IMR-90 (cell line): ENCODE measurements around the gene PRDM12. TPM values are rescaled to one million over a fixed set of nuclear protein-coding genes. Genes with fewer than 3 reads are reported as not detected.
A peak's percentile ranks its signal among the peaks of the same experiment; 100 is the strongest.

Source experiments
- ATAC-seq: fragments of 200-7000 bp; cut with Tn5 transposase; 2 replicates; pipeline ENCODE4 v1.9.1; 2020; ENCODE audit warnings: low read depth, mild to moderate bottlenecking, moderate library complexity
- BruUV-seq: library from RNA; stranded (reverse); fragments of 400-500 nt; replicated peaks from 2 replicates; lab custom pipeline; 2021; lab: Mats Ljungman, UMichigan
- CTCF ChIA-PET: fragments of 300-600 bp; formaldehyde crosslinking; extraction: SDS; loops from one replicate; lab custom pipeline; 2021; ENCODE audit warnings: antibody characterized with exemption; lab: Yijun Ruan, JAX
- POLR2A ChIA-PET: fragments of 300-600 bp; sonication (Branson Sonifier 250); formaldehyde crosslinking; loops from one replicate; lab custom pipeline; 2022; ENCODE audit warnings: antibody characterized with exemption; ENCODE audit not compliant: unreplicated experiment; lab: Charles Lee
- DNase-seq: peaks from one replicate; pipeline ENCODE4 v3.0.0; 2013
- H2AFZ ChIP-seq: replicated peaks from 2 replicates; pipeline ENCODE3; 2013; ENCODE audit warnings: low read length, mild to moderate bottlenecking; ENCODE audit not compliant: poor library complexity
- H2AK5ac ChIP-seq: 2 replicates; pipeline ENCODE4 v1.6.1; 2013; ENCODE audit warnings: low read depth, low read length, inconsistent platforms
- H2AK9ac ChIP-seq: replicated peaks from 2 replicates; pipeline ENCODE3; 2013; ENCODE audit warnings: mild to moderate bottlenecking, low read depth, low read length, moderate library complexity; ENCODE audit not compliant: poor library complexity
- H2BK120ac ChIP-seq: 2 replicates; pipeline ENCODE4 v1.6.1; 2013; ENCODE audit warnings: low read depth, low read length, inconsistent platforms
- H2BK15ac ChIP-seq: 3 replicates; pipeline ENCODE4 v1.6.1; 2013; ENCODE audit warnings: low read depth, low read length, inconsistent platforms
- H2BK20ac ChIP-seq: 2 replicates; pipeline ENCODE4 v1.6.1; 2013; ENCODE audit warnings: low read depth, mild to moderate bottlenecking, inconsistent platforms, low read length, moderate library complexity
- H2BK5ac ChIP-seq: 2 replicates; pipeline ENCODE4 v1.6.1; 2013; ENCODE audit warnings: mild to moderate bottlenecking, low read depth, low read length, inconsistent platforms; ENCODE audit not compliant: poor library complexity, severe bottlenecking
- H3K14ac ChIP-seq: replicated peaks from 2 replicates; pipeline ENCODE4 v1.6.1; 2013; ENCODE audit warnings: low read depth, low read length, inconsistent platforms
- H3K18ac ChIP-seq: 2 replicates; pipeline ENCODE4 v1.6.1; 2013; ENCODE audit warnings: low read depth, low read length, control low read depth
- H3K23ac ChIP-seq: 2 replicates; pipeline ENCODE4 v1.6.1; 2013; ENCODE audit warnings: low read depth, low read length, inconsistent platforms
- H3K27ac ChIP-seq: 2 replicates; pipeline ENCODE4 v1.5.1; 2013; ENCODE audit warnings: mild to moderate bottlenecking, control low read depth, low read length; ENCODE audit not compliant: insufficient read depth
- H3K27me3 ChIP-seq: 2 replicates; pipeline ENCODE4 v1.6.1; 2013; ENCODE audit warnings: low read length; ENCODE audit not compliant: control insufficient read depth, insufficient read depth
- H3K36me3 ChIP-seq: 2 replicates; pipeline ENCODE4 v1.6.1; 2013; ENCODE audit warnings: low read length, mixed read lengths; ENCODE audit not compliant: control insufficient read depth, insufficient read depth
- H3K4ac ChIP-seq: 2 replicates; pipeline ENCODE4 v1.6.1; 2013; ENCODE audit warnings: low read depth, low read length, inconsistent platforms
- H3K4me1 ChIP-seq: 2 replicates; pipeline ENCODE4 v1.6.1; 2013; ENCODE audit warnings: low read length, mixed read lengths; ENCODE audit not compliant: control insufficient read depth, insufficient read depth
- H3K4me2 ChIP-seq: 2 replicates; pipeline ENCODE4 v1.6.1; 2013; ENCODE audit warnings: low read depth, mild to moderate bottlenecking, control low read depth, low read length, moderate library complexity
- H3K4me3 ChIP-seq: 2 replicates; pipeline ENCODE4 v1.5.1; 2013; ENCODE audit warnings: low read depth, mild to moderate bottlenecking, control low read depth, low read length, moderate library complexity; ENCODE audit not compliant: insufficient read depth
- H3K56ac ChIP-seq: 2 replicates; pipeline ENCODE4 v1.6.1; 2013; ENCODE audit warnings: low read length, inconsistent platforms; ENCODE audit not compliant: insufficient read depth; ENCODE audit errors: extremely low read depth
- H3K79me1 ChIP-seq, 2 experiments: 2 replicates each; pipeline ENCODE4 v1.6.1; 2013; ENCODE audit warnings: low read length in 2 of 2, inconsistent platforms in 1 of 2, low read depth in 1 of 2
- H3K9ac ChIP-seq: 2 replicates; pipeline ENCODE4 v1.6.1; 2013; ENCODE audit warnings: low read depth, low read length, control low read depth
- H3K9me1 ChIP-seq: 2 replicates; pipeline ENCODE4 v1.6.1; 2013; ENCODE audit warnings: low read length, inconsistent platforms; ENCODE audit not compliant: insufficient read depth
- H3K9me3 ChIP-seq: 2 replicates; pipeline ENCODE4 v1.6.1; 2013; ENCODE audit warnings: low read length; ENCODE audit not compliant: control insufficient read depth, insufficient read depth
- H4K20me1 ChIP-seq: 2 replicates; pipeline ENCODE4 v1.6.1; 2013; ENCODE audit warnings: low read length, inconsistent platforms; ENCODE audit not compliant: insufficient read depth
- H4K5ac ChIP-seq: 2 replicates; pipeline ENCODE4 v1.6.1; 2013; ENCODE audit warnings: mild to moderate bottlenecking, low read depth, low read length, control low read depth
- H4K8ac ChIP-seq, 2 experiments: 2 replicates each; pipeline ENCODE4 v1.6.1; 2013; ENCODE audit warnings: low read depth in 2 of 2, low read length in 2 of 2, control low read depth in 1 of 2, inconsistent platforms in 1 of 2
- H4K91ac ChIP-seq: 2 replicates; pipeline ENCODE4 v1.6.1; 2013; ENCODE audit warnings: low read depth, low read length, inconsistent platforms; ENCODE audit not compliant: insufficient read depth
- BHLHE40 ChIP-seq: fragments of 150-350 bp; IDR thresholded peaks from 2 replicates; pipeline ENCODE4 v1.6.1; 2016; ENCODE audit warnings: mild to moderate bottlenecking, low read depth, low read length
- CEBPB ChIP-seq: IDR thresholded peaks from 2 replicates; pipeline ENCODE4 v1.6.1; 2012; ENCODE audit warnings: low read depth, low read length, improper control_type of control experiment
- CHD1 ChIP-seq: IDR thresholded peaks from 2 replicates; pipeline ENCODE4 v1.6.1; 2012; ENCODE audit warnings: low read depth, low read length, improper control_type of control experiment
- CTCF ChIP-seq: conservative IDR thresholded peaks from 2 replicates; pipeline ENCODE4 v1.5.1; 2012; ENCODE audit warnings: mild to moderate bottlenecking, low read depth, low read length, improper control_type of control experiment
- FOS ChIP-seq: fragments of 150-350 bp; IDR thresholded peaks from 2 replicates; pipeline ENCODE4 v1.6.1; 2016; ENCODE audit warnings: low read depth, low read length
- MAFK ChIP-seq: IDR thresholded peaks from 2 replicates; pipeline ENCODE4 v1.6.1; 2012; ENCODE audit warnings: low read depth, low read length, improper control_type of control experiment
- MXI1 ChIP-seq: IDR thresholded peaks from 2 replicates; pipeline ENCODE4 v1.6.1; 2012; ENCODE audit warnings: low read depth, mild to moderate bottlenecking, low read length, moderate library complexity, borderline replicate concordance
- POLR2A ChIP-seq: IDR thresholded peaks from 2 replicates; pipeline ENCODE4 v1.6.1; 2012; ENCODE audit warnings: mild to moderate bottlenecking, low read depth, low read length
- RCOR1 ChIP-seq: IDR thresholded peaks from 2 replicates; pipeline ENCODE4 v1.6.1; 2012; ENCODE audit warnings: mild to moderate bottlenecking, low read length, improper control_type of control experiment; ENCODE audit not compliant: insufficient replicate concordance
- SMC3 ChIP-seq: fragments of 150-350 bp; IDR thresholded peaks from 2 replicates; pipeline ENCODE4 v1.6.1; 2016; ENCODE audit warnings: low read depth, mild to moderate bottlenecking, antibody characterized with exemption, low read length, moderate library complexity
- WGBS, 2 experiments: methylation state at CpG; one replicate each; pipeline versions ENCODE4 v1.1.5 to v1.1.7; 2013; ENCODE audit warnings: missing lambda C conversion rate in 2 of 2; ENCODE audit not compliant: insufficient read length in 1 of 2; ENCODE audit errors: extremely low coverage in 2 of 2; 5-methylcytosine and 5-hydroxymethylcytosine counted together
- dilution Hi-C: fragments of 300-500 bp; cut with HindIII; formaldehyde crosslinking; loops from one replicate; pipeline ENCODE4 v1.14.3; 2018; ENCODE audit warnings: low sequenced_read_pairs; ENCODE audit not compliant: unreplicated experiment
- in situ Hi-C: fragments of 300-500 bp; cut with MboI; formaldehyde crosslinking; loops from 3 replicates; pipeline ENCODE4 v1.14.3; 2019; ENCODE audit warnings: low sequenced_read_pairs, inconsistent platforms, mixed read lengths
- intact Hi-C: fragments of 100-400 bp; cut with micrococcal nuclease; formaldehyde crosslinking; loops from 2 replicates; pipeline ENCODE4 v1.10.0; 2022
- polyA plus RNA-seq, 3 experiments: library from polyadenylated mRNA; depleted of rRNA; stranded (reverse); fragments of >200 nt; gene quantifications; 2 replicates each; pipeline ENCODE4 v1.2.3, GENCODE V29; 2012; ENCODE audit warnings: low replicate concordance in 1 of 3
- total RNA-seq: library from RNA; depleted of rRNA; stranded (reverse); fragments of >200 nt; gene quantifications from 2 replicates; pipeline ENCODE4 v1.2.3, GENCODE V29; 2012
- TF ChIP-seq, protein P1 (sequence below): fragments of 150-350 bp; IDR thresholded peaks from 2 replicates; pipeline ENCODE4 v1.6.1; 2017; ENCODE audit warnings: mild to moderate bottlenecking, antibody characterized with exemption, low read length, low read depth

The PRDM12 gene
- total and polyA plus RNA-seq, 2 of the 4 experiments (the other 2 are of a cell fraction): not detected

GRCh38 chr9:130635721-130636647 lies 28.4 kb upstream of the PRDM12 start (continued):
- no peak for TF ChIP-seq CTCF

DNA sequence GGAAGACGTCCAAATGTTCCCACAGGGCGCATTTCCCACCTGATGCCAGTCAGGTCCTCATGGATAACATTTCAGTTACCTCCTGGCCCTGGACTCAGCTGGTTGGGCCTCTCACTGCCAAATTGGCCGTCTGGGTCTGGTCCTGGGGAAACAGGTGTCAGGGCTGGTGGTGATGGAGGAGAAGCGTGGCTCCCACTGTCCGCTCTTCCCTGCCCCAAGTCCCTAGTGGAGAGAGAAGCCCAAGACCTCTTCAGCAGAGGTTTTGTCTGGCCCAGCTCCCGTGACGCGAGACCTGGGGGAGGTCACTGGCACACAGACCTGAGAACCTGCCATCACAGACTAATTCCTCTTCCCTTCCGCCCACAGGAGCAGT lies 27.8 kb upstream of the PRDM12 start:
- Histone ChIP-seq H2AK5ac (no peak overlapping the region), H2AFZ (peak overlapping the region; percentile 41), H3K79me1 (no peaks in the 10 kb centered on the region), H3K4me1 (no peaks in the 10 kb centered on the region), H3K4me2 (no peak overlapping the region), H3K27ac (no peak overlapping the region), H3K23ac (no peak overlapping the region), H3K4me3 (no peak overlapping the region), H3K9ac (no peak overlapping the region), H3K9me1 (peaks cover 4% of the 10 kb centered on the region; the same call in 1 of the 2 replicates), H2BK5ac (no peak overlapping the region), H3K27me3 (no peaks in the 10 kb centered on the region), H3K9me3 (no peaks in the 10 kb centered on the region; the same call in 1 of the 2 replicates), H4K20me1 (no peaks in the 10 kb centered on the region; the same call in 1 of the 2 replicates), H3K36me3 (peaks cover 59% of the 10 kb centered on the region), H2BK20ac (no peak overlapping the region), H4K5ac (no peak overlapping the region), H2BK15ac (no peak overlapping the region), H3K14ac (no peak overlapping the region), H3K56ac (no peak overlapping the region), H4K8ac (no peak overlapping the region), H2AK9ac (peak overlapping the region; percentile 28), H2BK120ac (no peak overlapping the region), H4K91ac (no peak overlapping the region), H3K18ac (no peak overlapping the region), H3K4ac (no peak overlapping the region)
- CTCF ChIA-PET: no interaction called here
- ATAC-seq (no peak), DNase-seq (no peak)
- no TSS peak for BruUV-seq
- dilution Hi-C loops (no loop called here), intact Hi-C loops (no loop called here), in situ Hi-C loops (no loop called here)
- WGBS, 2 experiments: 92% methylated on average over 2 of the region's 9 CpGs; no CpG with 5 or more reads in 1 of the 2 experiments
- POLR2A ChIA-PET: no interaction called here
- no peak for TF ChIP-seq RCOR1
- no peak for TF ChIP-seq CEBPB
- TF ChIP-seq SMC3: no peak
- TF ChIP-seq CHD1: no peak
- TF ChIP-seq CTCF: no peak
- TF ChIP-seq POLR2A: no peak
- no peak for TF ChIP-seq MAFK
- TF ChIP-seq FOS: no peak
- no peak for TF ChIP-seq MXI1
- TF ChIP-seq, protein P1, sequence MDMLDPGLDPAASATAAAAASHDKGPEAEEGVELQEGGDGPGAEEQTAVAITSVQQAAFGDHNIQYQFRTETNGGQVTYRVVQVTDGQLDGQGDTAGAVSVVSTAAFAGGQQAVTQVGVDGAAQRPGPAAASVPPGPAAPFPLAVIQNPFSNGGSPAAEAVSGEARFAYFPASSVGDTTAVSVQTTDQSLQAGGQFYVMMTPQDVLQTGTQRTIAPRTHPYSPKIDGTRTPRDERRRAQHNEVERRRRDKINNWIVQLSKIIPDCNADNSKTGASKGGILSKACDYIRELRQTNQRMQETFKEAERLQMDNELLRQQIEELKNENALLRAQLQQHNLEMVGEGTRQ: no peak
- TF ChIP-seq BHLHE40: no peak
